ENCODE measurements around the gene FILIP1L. TPM values are rescaled to one million over a fixed set of nuclear protein-coding genes. Genes with fewer than 3 reads are reported as not detected.

FILIP1L gene
- total RNA-seq, 1 donor from 2014 or later: 1.1 TPM

- no peak for FAIRE-seq
- Histone ChIP-seq H3K36me3 (ENCODE audit: control insufficient read depth, insufficient read depth, low read length) (no peaks in the 10 kb centered on the region), H3K4me3 (ENCODE audit: low read depth, low read length) (no peak overlapping the region), H3K27me3 (ENCODE audit: control insufficient read depth, insufficient read depth, low read length) (no peaks in the 10 kb centered on the region)
- DNase-seq (ENCODE audit: low read depth): no peak
- no peak for TF ChIP-seq CTCF (IDR thresholded peaks at IDR 0.05; ENCODE audit: insufficient read depth, low read length, severe bottlenecking)
These were observed 229.2 kb downstream of the FILIP1L start for GRCh38 chr3:99885085-99885484.

GRCh38 chr3:99884484-99884883 lies 229.8 kb downstream of the FILIP1L start:
- Histone ChIP-seq H3K36me3 (ENCODE audit: control insufficient read depth, insufficient read depth, low read length) (no peaks in the 10 kb centered on the region), H3K27me3 (ENCODE audit: control insufficient read depth, insufficient read depth, low read length) (no peaks in the 10 kb centered on the region), H3K4me3 (ENCODE audit: low read depth, low read length) (no peak overlapping the region)
- FAIRE-seq (no peak), DNase-seq (ENCODE audit: low read depth) (no peak)
- TF ChIP-seq CTCF (IDR thresholded peaks at IDR 0.05; ENCODE audit: insufficient read depth, low read length, severe bottlenecking): no peak

GRCh38 chr3:99883693-99884092 lies 230.6 kb downstream of the FILIP1L start:
- FAIRE-seq (no peak), DNase-seq (ENCODE audit: low read depth) (no peak)
- TF ChIP-seq CTCF (IDR thresholded peaks at IDR 0.05; ENCODE audit: insufficient read depth, low read length, severe bottlenecking): no peak
- H3K27me3 ChIP-seq (ENCODE audit: control insufficient read depth, insufficient read depth, low read length): no peaks in the 10 kb centered on the region
- H3K36me3 ChIP-seq (ENCODE audit: control insufficient read depth, insufficient read depth, low read length): no peaks in the 10 kb centered on the region
- H3K4me3 ChIP-seq (ENCODE audit: low read depth, low read length): no peak overlapping the region

- TF ChIP-seq CTCF (IDR thresholded peaks at IDR 0.05; ENCODE audit: insufficient read depth, low read length, severe bottlenecking): no peak
- DNase-seq (ENCODE audit: low read depth) (no peak), FAIRE-seq (no peak)
- H3K36me3 ChIP-seq (ENCODE audit: control insufficient read depth, insufficient read depth, low read length): no peaks in the 10 kb centered on the region
- no peaks in the 10 kb centered on the region for H3K27me3 ChIP-seq (ENCODE audit: control insufficient read depth, insufficient read depth, low read length)
- H3K4me3 ChIP-seq (ENCODE audit: low read depth, low read length): no peak overlapping the region
These were observed 231.2 kb downstream of the FILIP1L start for GRCh38 chr3:99883138-99883461.

GRCh38 chr3:99882436-99883137 lies 231.7 kb downstream of the FILIP1L start:
- Histone ChIP-seq H3K27me3 (ENCODE audit: control insufficient read depth, insufficient read depth, low read length) (no peaks in the 10 kb centered on the region), H3K4me3 (ENCODE audit: low read depth, low read length) (no peak overlapping the region), H3K36me3 (ENCODE audit: control insufficient read depth, insufficient read depth, low read length) (no peaks in the 10 kb centered on the region)
- no peak for TF ChIP-seq CTCF (IDR thresholded peaks at IDR 0.05; ENCODE audit: insufficient read depth, low read length, severe bottlenecking)
- FAIRE-seq (no peak), DNase-seq (ENCODE audit: low read depth) (no peak)

GRCh38 chr3:99881121-99881524 lies 233.2 kb downstream of the FILIP1L start:
- no peaks in the 10 kb centered on the region for H3K27me3 ChIP-seq (ENCODE audit: control insufficient read depth, insufficient read depth, low read length)
- no peak for FAIRE-seq

More at GRCh38 chr3:99881121-99881524, 233.2 kb downstream of the FILIP1L start:
- DNase-seq (ENCODE audit: low read depth): no peak
- Histone ChIP-seq H3K4me3 (ENCODE audit: low read depth, low read length) (no peak overlapping the region), H3K36me3 (ENCODE audit: control insufficient read depth, insufficient read depth, low read length) (no peaks in the 10 kb centered on the region)
- no peak for TF ChIP-seq CTCF (IDR thresholded peaks at IDR 0.05; ENCODE audit: insufficient read depth, low read length, severe bottlenecking)
